MCF 10A (cell line): ENCODE results near the gene LYSMD1. TPM values are rescaled to one million over a fixed set of nuclear protein-coding genes. Genes with fewer than 3 reads are reported as not detected.

Experiments
- BruUV-seq: library from RNA; stranded (reverse); fragments of 400-500 nt; replicated peaks from 2 replicates; lab custom pipeline; 2021; lab: Mats Ljungman, UMichigan
- CTCF ChIA-PET: fragments of 300-600 bp; sonication (Branson Sonifier 250); formaldehyde crosslinking; extraction: SDS; loops from one replicate; lab custom pipeline; 2021; ENCODE audit warnings: antibody characterized with exemption, inconsistent platforms; lab: Yijun Ruan, JAX
- POLR2A ChIA-PET: fragments of 300-600, 350-650 bp; sonication (Branson Sonifier 250); formaldehyde crosslinking; extraction: SDS; loops from one replicate; lab custom pipeline; 2020; ENCODE audit warnings: antibody characterized with exemption, inconsistent platforms; lab: Yijun Ruan, JAX
- DNase-seq: peaks from one replicate; pipeline ENCODE4 v3.0.0-alpha.2; 2018; ENCODE audit not compliant: unreplicated experiment
- H3K27ac Mint-ChIP-seq: one replicate; pipeline ENCODE4 v1.8.0; 2022; ENCODE audit warnings: mild to moderate bottlenecking, low read depth, mixed read lengths; ENCODE audit not compliant: unreplicated experiment
- H3K27me3 Mint-ChIP-seq: one replicate; pipeline ENCODE4 v1.8.0; 2022; ENCODE audit warnings: mixed read lengths; ENCODE audit not compliant: insufficient read depth, unreplicated experiment
- H3K36me3 Mint-ChIP-seq: one replicate; pipeline ENCODE4 v1.8.0; 2022; ENCODE audit warnings: mild to moderate bottlenecking, moderate library complexity, mixed read lengths; ENCODE audit not compliant: insufficient read depth, unreplicated experiment
- H3K4me1 Mint-ChIP-seq: one replicate; pipeline ENCODE4 v1.8.0; 2022; ENCODE audit warnings: mixed read lengths; ENCODE audit not compliant: insufficient read depth, unreplicated experiment
- H3K4me3 Mint-ChIP-seq: one replicate; pipeline ENCODE4 v1.8.0; 2022; ENCODE audit warnings: mild to moderate bottlenecking, moderate library complexity, mixed read lengths; ENCODE audit not compliant: unreplicated experiment
- H3K9me3 Mint-ChIP-seq: one replicate; pipeline ENCODE4 v1.8.0; 2022; ENCODE audit warnings: mixed read lengths; ENCODE audit not compliant: unreplicated experiment
- CTCF ChIP-seq: fragments of 200-600 bp; IDR thresholded peaks from one replicate; pipeline ENCODE4 v1.8.0; 2022; ENCODE audit warnings: antibody characterized with exemption, mild to moderate bottlenecking; ENCODE audit not compliant: unreplicated experiment
- intact Hi-C: fragments of 100-400 bp; cut with micrococcal nuclease; formaldehyde crosslinking; loops from 2 replicates; pipeline ENCODE4 v1.14.1; 2022
- total RNA-seq: library from RNA; stranded (reverse); gene quantifications from 2 replicates; pipeline ENCODE4 v1.2.3, GENCODE V29; 2022

The LYSMD1 gene
- total RNA-seq, 1 experiment from 2014 or later = 14.4 TPM

- no peak overlapping the region for H3K27ac Mint-ChIP-seq
- ChIA-PET POLR2A (interaction anchor here (0.6 to 1.4 kb wide), 2 partner anchors 9 to 30 kb away, joined by 3 to 5 read pairs; no protein-coding TSS in a partner anchor), CTCF (interaction anchor here (0.5 to 2.0 kb wide), 8 partner anchors 18 to 195 kb away, joined by 3 to 11 read pairs (median 4); no protein-coding TSS in a partner anchor)
- no peak overlapping the region for H3K4me3 Mint-ChIP-seq
- TF ChIP-seq CTCF = no peak
- DNase-seq = no peak
- no peaks in the 10 kb centered on the region for H3K4me1 Mint-ChIP-seq
- H3K9me3 Mint-ChIP-seq = no peaks in the 10 kb centered on the region
- peaks cover 6% of the 10 kb centered on the region for H3K36me3 Mint-ChIP-seq
- H3K27me3 Mint-ChIP-seq = no peaks in the 10 kb centered on the region
- intact Hi-C loops = no loop called here
- no TSS peak for BruUV-seq
These were observed 30.0 kb downstream of the LYSMD1 start for GRCh38 chr1:151135433-151136385.

- no peak overlapping the region for H3K4me3 Mint-ChIP-seq
- no peak for TF ChIP-seq CTCF
- H3K36me3 Mint-ChIP-seq = peaks cover 6% of the 10 kb centered on the region
- ChIA-PET CTCF (interaction anchor here (0.5 to 2.0 kb wide), 7 partner anchors 18 to 194 kb away, joined by 3 to 11 read pairs (median 5); no protein-coding TSS in a partner anchor), POLR2A (interaction anchor here (0.6 to 1.4 kb wide), 2 partner anchors 10 to 29 kb away, joined by 3 to 5 read pairs; no protein-coding TSS in a partner anchor)
- no peak for DNase-seq
- H3K9me3 Mint-ChIP-seq = no peaks in the 10 kb centered on the region
- BruUV-seq = no TSS peak
- no peaks in the 10 kb centered on the region for H3K27me3 Mint-ChIP-seq
- no peak overlapping the region for H3K27ac Mint-ChIP-seq
- intact Hi-C loops = no loop called here
- H3K4me1 Mint-ChIP-seq = no peaks in the 10 kb centered on the region
These were observed 30.7 kb downstream of the LYSMD1 start for GRCh38 chr1:151134991-151135390.

GRCh38 chr1:151134396-151134795 is 31.3 kb downstream of the LYSMD1 start:
- peak; percentile 5 for DNase-seq
- H3K27ac Mint-ChIP-seq = no peak overlapping the region
- no peak for TF ChIP-seq CTCF
- peaks cover 6% of the 10 kb centered on the region for H3K36me3 Mint-ChIP-seq
- H3K4me3 Mint-ChIP-seq = no peak overlapping the region
- CTCF ChIA-PET = interaction anchor here (0.6 to 2.0 kb wide), 6 partner anchors 11 to 564 kb away, joined by 3 to 11 read pairs (median 4); no protein-coding TSS in a partner anchor
- intact Hi-C loops = no loop called here
- no TSS peak for BruUV-seq
- no peaks in the 10 kb centered on the region for H3K4me1 Mint-ChIP-seq
- POLR2A ChIA-PET = interaction anchor here (1.4 kb wide), 1 partner anchor 10 kb away, joined by 5 read pairs; no protein-coding TSS in a partner anchor
- H3K9me3 Mint-ChIP-seq = no peaks in the 10 kb centered on the region
- H3K27me3 Mint-ChIP-seq = no peaks in the 10 kb centered on the region
